Ectodermal cell (in vitro differentiated cells): Measurements from ENCODE around the gene LRRK1.

Experiments used
- H3K27ac ChIP-seq: 2 replicates; pipeline ENCODE4 v1.7.0; 2013; ENCODE audit warnings: mild to moderate bottlenecking, low read depth, low read length; ENCODE audit not compliant: insufficient read depth, poor library complexity, severe bottlenecking
- H3K27me3 ChIP-seq: 2 replicates; pipeline ENCODE4 v1.7.0; 2013; ENCODE audit warnings: mild to moderate bottlenecking, low read length; ENCODE audit not compliant: insufficient read depth, control insufficient read depth, poor library complexity, severe bottlenecking
- H3K36me3 ChIP-seq: one replicate; pipeline ENCODE4 v1.7.0; 2013; ENCODE audit warnings: low read length; ENCODE audit not compliant: control insufficient read depth, insufficient read depth
- H3K4me1 ChIP-seq: one replicate; pipeline ENCODE4 v1.7.0; 2013; ENCODE audit warnings: low read length; ENCODE audit not compliant: control insufficient read depth, insufficient read depth
- H3K4me3 ChIP-seq: 2 replicates; pipeline ENCODE4 v1.7.0; 2013; ENCODE audit warnings: low read depth, low read length, control low read depth; ENCODE audit not compliant: insufficient read depth
- H3K9me3 ChIP-seq: 2 replicates; pipeline ENCODE4 v1.7.0; 2013; ENCODE audit warnings: mild to moderate bottlenecking, low read length, moderate library complexity; ENCODE audit not compliant: control insufficient read depth
- WGBS, 2 experiments: methylation state at CpG; one replicate each; pipeline ENCODE4 v1.1.7; 2013; ENCODE audit warnings: missing lambda C conversion rate in 2 of 2; 5-methylcytosine and 5-hydroxymethylcytosine counted together

LRRK1 gene

GRCh38 chr15:101063891-101064794 is 145.0 kb downstream of the LRRK1 start:
- Histone ChIP-seq H3K9me3 (no peaks in the 10 kb centered on the region), H3K27ac (no peak overlapping the region), H3K27me3 (no peaks in the 10 kb centered on the region), H3K4me3 (no peak overlapping the region), H3K36me3 (no peaks in the 10 kb centered on the region), H3K4me1 (peaks cover 41% of the 10 kb centered on the region)
- WGBS, 2 experiments = 85 to 90% methylated on average over 30 of the region's 30 CpGs

GRCh38 chr15:101064795-101065569 is 145.8 kb downstream of the LRRK1 start:
- peaks cover 50% of the 10 kb centered on the region for H3K4me1 ChIP-seq
- no peak overlapping the region for H3K27ac ChIP-seq
- H3K36me3 ChIP-seq = no peaks in the 10 kb centered on the region
- no peaks in the 10 kb centered on the region for H3K9me3 ChIP-seq
- WGBS, 2 experiments = 95 to 96% methylated on average over 19 of the region's 19 CpGs
- no peaks in the 10 kb centered on the region for H3K27me3 ChIP-seq
- H3K4me3 ChIP-seq = no peak overlapping the region

GRCh38 chr15:101065570-101066221 is 146.5 kb downstream of the LRRK1 start:
- H3K4me1 ChIP-seq = peaks cover 54% of the 10 kb centered on the region
- no peaks in the 10 kb centered on the region for H3K36me3 ChIP-seq
- 94 to 95% methylated on average over 28 of the region's 28 CpGs for WGBS, 2 experiments
- no peak overlapping the region for H3K4me3 ChIP-seq
- H3K9me3 ChIP-seq = no peaks in the 10 kb centered on the region
- no peak overlapping the region for H3K27ac ChIP-seq
- H3K27me3 ChIP-seq = no peaks in the 10 kb centered on the region

GRCh38 chr15:101066501-101067408 is 147.6 kb downstream of the LRRK1 start:
- no peaks in the 10 kb centered on the region for H3K9me3 ChIP-seq
- H3K4me1 ChIP-seq = peaks cover 54% of the 10 kb centered on the region
- H3K36me3 ChIP-seq = no peaks in the 10 kb centered on the region
- H3K27ac ChIP-seq = no peak overlapping the region
- no peaks in the 10 kb centered on the region for H3K27me3 ChIP-seq
- WGBS, 2 experiments = 92 to 95% methylated on average over 26 of the region's 26 CpGs
- no peak overlapping the region for H3K4me3 ChIP-seq

GRCh38 chr15:101067660-101068522 is 148.7 kb downstream of the LRRK1 start:
- Histone ChIP-seq H3K9me3 (no peaks in the 10 kb centered on the region), H3K4me3 (no peak overlapping the region), H3K27me3 (no peaks in the 10 kb centered on the region), H3K27ac (peak overlapping the region; percentile 87), H3K36me3 (no peaks in the 10 kb centered on the region), H3K4me1 (peaks cover 50% of the 10 kb centered on the region)
- WGBS, 2 experiments = 72 to 74% methylated on average over 14 of the region's 14 CpGs

- Histone ChIP-seq H3K9me3 (no peaks in the 10 kb centered on the region), H3K4me1 (peaks cover 44% of the 10 kb centered on the region), H3K27me3 (no peaks in the 10 kb centered on the region), H3K4me3 (no peak overlapping the region), H3K36me3 (no peaks in the 10 kb centered on the region), H3K27ac (peak overlapping the region; percentile 87)
- 37 to 44% methylated on average over 11 of the region's 11 CpGs for WGBS, 2 experiments
These were observed 149.4 kb downstream of the LRRK1 start for GRCh38 chr15:101068523-101068960.

GRCh38 chr15:101068961-101069653 is 149.9 kb downstream of the LRRK1 start:
- no peaks in the 10 kb centered on the region for H3K36me3 ChIP-seq
- no peak overlapping the region for H3K4me3 ChIP-seq
- H3K27me3 ChIP-seq = no peaks in the 10 kb centered on the region
- H3K9me3 ChIP-seq = no peaks in the 10 kb centered on the region
- WGBS, 2 experiments = 2 to 3% methylated on average over 14 to 15 of the region's 15 CpGs
- peak overlapping the region; percentile 87 for H3K27ac ChIP-seq
- peaks cover 38% of the 10 kb centered on the region for H3K4me1 ChIP-seq

GRCh38 chr15:101069654-101069973 is 150.5 kb downstream of the LRRK1 start:
- 62 to 69% methylated on average over 4 of the region's 4 CpGs for WGBS, 2 experiments
- peaks cover 33% of the 10 kb centered on the region for H3K4me1 ChIP-seq
- H3K4me3 ChIP-seq = no peak overlapping the region
- H3K27ac ChIP-seq = peak overlapping the region; percentile 87
- H3K36me3 ChIP-seq = no peaks in the 10 kb centered on the region
- H3K27me3 ChIP-seq = no peaks in the 10 kb centered on the region
- no peaks in the 10 kb centered on the region for H3K9me3 ChIP-seq
